Liver (tissue), 3 donors: ENCODE data around the gene METTL15.

Experiments used
- CTCF ChIP-seq: fragments of 150-350 bp; IDR thresholded peaks from 2 replicates; pipeline ENCODE4 v1.5.1; 2017; ENCODE audit warnings: improper control_type of control experiment, low read depth, low read length; ENCODE audit not compliant: missing input control
- GABPA ChIP-seq, 2 donors: IDR thresholded peaks in 1 of 2; conservative IDR thresholded peaks in 1 of 2; 2 replicates each; pipeline ENCODE4 v1.6.1; 2016; ENCODE audit warnings: antibody characterized with exemption in 2 of 2, mild to moderate bottlenecking in 1 of 2, moderate library complexity in 1 of 2
- JUND ChIP-seq, 2 donors: IDR thresholded peaks; 2 replicates each; pipeline ENCODE4 v1.6.1; 2016; ENCODE audit warnings: antibody characterized with exemption in 2 of 2
- REST ChIP-seq: IDR thresholded peaks from 2 replicates; pipeline ENCODE4 v1.6.1; 2016; ENCODE audit warnings: antibody characterized with exemption, mild to moderate bottlenecking
- donor health status: healthy.
- donor health status: healthy.

- TF ChIP-seq CTCF (no peak), GABPA (IDR thresholded peaks at IDR 0.05 in 1 of 2, conservative IDR thresholded peaks at IDR 0.05 in 1 of 2) (no peak), JUND (IDR thresholded peaks at IDR 0.05) (no peak), REST (no peak)
Observed at GRCh38 chr11:28223994-28224393, 115.8 kb downstream of the METTL15 start.
